Kidney tubule cell (primary cell): ENCODE results near the gene SLC35E3.
"Not testable (repeated sequence)": the region's sequence is repeated elsewhere in the genome, so short reads cannot be mapped to it uniquely, and the experiment has no call there.

Experiments
- DNase-seq: peaks from one replicate; pipeline ENCODE4 v3.0.0-alpha.2; 2018; ENCODE audit warnings: low spot score

SLC35E3 gene

DNA sequence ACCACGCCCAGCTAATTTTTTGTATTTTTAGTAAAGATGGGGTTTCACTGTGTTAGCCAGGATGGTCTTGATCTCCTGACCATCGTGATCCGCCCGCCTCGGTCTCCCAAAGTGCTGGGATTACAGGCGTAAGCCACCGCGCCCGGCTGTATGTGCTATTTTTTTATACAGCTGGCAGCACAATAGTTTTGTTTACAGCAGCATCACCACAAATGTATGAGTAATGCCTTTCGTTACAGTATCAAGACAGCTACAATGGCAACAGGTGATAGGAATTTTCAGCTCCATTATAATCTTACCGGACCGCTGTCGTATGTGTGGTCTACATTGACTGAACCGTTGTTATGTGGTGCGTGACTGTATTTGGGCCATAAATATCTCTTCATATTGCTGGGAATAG, 50.4 kb downstream of the SLC35E3 start:
- no peak for DNase-seq

GRCh38 chr12:68798882-68799234, 52.9 kb downstream of the SLC35E3 start:
- no peak for DNase-seq

DNA sequence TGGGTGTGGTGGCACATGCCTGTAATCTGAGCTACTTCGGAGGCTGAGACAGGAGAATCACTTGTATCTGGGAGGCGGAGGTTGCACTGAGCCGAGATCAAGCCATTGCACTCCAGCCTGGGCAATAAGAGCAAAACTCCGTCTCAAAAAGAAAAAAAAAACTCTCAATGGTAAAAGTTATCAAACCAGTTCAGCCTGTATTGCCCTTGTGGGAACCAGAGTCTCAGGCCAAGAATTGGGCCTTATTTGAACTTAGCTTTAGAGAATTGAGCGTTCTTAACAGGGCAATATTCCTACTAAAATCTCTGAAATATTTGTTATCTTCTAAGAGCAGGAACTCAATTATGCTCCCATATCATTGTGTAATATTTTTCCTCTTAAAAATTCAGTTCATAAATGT, 54.3 kb downstream of the SLC35E3 start:
- no peak for DNase-seq

GRCh38 chr12:68801124-68801523, 55.1 kb downstream of the SLC35E3 start:
- DNase-seq = not testable (repeated sequence)

DNA sequence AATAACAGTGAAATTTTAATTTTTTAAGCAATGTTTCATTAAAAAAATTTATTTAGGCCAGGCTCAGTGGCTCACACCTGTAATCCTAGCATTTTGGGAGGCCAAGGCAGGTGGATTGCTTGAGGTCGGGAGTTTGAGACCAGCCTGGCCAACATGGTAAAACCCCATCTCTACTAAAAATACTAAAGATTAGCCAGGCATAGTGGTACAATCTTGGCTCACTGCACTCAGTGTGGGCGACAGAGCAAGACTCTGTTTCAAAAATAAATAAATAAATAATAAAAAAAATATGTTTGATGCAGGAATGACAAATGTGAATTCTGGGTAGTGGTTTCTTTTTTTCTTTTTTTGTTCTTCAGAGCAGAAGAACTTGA, 56.4 kb downstream of the SLC35E3 start:
- not testable (repeated sequence) for DNase-seq

DNA sequence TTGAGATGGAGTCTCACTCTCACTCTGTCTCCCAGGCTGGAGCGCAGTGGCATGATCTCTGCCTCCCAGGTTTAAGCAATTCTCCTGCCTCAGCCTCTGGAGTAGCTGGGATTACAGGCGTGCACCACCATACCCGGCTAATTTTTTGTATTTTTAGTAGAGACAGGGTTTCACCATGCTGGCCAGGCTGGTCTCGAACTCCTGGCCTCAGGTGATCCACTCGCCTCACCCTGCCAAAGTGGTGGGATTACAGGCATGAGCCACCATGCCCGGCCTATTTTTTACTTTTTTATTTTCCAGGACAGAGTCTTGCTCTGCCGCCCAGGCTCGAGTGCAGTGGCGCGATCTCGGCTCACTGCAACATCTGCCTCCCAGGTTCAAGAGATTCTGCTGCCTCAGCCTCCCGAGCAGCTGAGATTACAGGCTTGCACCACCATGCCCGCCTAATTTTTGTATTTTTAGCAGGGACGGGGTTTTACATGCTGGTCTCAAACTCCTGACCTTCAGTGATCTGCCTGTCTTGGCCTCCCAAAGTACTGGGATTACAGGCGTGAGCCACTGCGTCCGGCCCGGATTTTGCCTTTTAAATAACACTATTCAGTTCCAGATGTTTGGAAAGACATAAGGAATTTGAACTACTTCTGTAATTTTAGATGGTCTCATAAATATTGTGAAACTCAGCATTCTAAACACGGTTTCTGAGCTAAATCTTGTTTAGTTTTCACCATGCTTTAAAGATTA, 57.1 kb downstream of the SLC35E3 start:
- not testable (repeated sequence) for DNase-seq

GRCh38 chr12:68803948-68804656, 58.1 kb downstream of the SLC35E3 start:
- no peak for DNase-seq

GRCh38 chr12:68804657-68805591, 58.9 kb downstream of the SLC35E3 start:
- no peak for DNase-seq

GRCh38 chr12:68805592-68806120, 59.7 kb downstream of the SLC35E3 start:
- no peak for DNase-seq

DNA sequence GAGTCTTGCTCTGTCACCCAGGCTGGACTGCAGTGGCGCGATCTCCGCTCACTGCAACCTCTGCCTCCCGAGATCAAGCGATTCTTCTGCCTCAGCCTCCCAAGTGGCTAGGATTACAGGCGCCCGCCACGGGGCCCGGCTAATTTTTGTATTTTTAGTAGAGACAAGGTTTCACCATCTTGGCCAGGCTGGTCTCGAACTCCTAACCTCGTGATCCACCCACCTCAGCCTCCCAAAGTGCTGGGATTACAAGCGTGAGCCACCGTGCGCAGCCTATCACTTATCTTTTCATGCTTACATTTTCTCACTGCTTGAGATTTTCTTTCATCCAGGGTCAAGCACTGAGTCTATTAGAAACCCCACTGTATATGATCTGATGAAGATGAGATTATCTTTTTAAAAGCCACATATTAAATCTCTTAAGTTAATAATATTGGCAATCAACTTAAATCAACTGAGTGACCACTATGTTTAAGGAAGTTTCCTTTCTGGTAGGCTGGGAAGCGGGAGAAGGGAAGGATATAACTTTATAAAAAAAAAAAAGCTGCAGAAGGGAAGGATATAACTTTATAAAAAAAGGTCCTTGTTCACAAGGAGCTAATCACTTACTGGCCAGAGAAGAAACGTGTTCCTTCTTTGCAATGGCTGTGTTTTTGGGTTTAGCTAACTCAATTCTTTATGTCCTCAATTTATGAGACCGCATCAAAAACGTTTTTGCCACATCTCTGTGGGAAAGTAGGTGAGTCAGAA, 60.7 kb downstream of the SLC35E3 start:
- DNase-seq = no peak

- not testable (repeated sequence) for DNase-seq
Observed at GRCh38 chr12:68807274-68807575, 61.2 kb downstream of the SLC35E3 start.

DNA sequence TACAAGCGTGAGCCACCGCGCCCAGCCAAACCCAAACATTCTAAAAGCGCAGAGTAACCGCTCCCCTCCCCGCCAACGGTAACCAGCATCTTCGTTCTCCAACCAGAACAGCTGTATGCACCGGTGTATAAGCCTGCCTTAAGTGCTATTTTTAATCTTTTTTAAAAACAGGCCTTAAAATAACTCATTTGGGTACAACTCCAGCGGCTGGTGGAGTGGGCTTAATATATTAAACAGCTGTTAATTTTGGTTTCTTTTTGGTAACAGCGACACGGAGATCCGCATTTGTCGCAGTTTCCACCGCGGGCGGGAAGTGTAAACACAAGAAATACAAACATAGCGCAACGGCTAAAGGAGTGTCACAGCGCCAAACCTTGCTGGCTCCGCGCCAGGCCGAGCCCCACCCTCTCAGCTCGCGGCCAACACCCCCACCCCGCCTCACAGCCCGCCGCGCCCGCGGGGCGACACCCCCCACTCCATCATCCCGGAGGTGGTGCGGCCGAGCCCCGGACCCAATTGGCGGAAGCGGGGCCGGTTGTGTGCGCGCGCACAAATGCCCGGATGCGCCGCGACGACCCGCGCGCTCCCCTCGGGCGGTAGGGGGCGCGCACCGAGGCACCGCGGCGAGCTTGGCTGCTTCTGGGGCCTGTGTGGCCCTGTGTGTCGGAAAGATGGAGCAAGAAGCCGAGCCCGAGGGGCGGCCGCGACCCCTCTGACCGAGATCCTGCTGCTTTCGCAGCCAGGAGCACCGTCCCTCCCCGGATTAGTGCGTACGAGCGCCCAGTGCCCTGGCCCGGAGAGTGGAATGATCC, 61.8 kb downstream of the SLC35E3 start, which contains the start of gene MDM2:
MDM2 (plus strand) TSS at position 602 of the 812 bp plus-strand sequence. CDS start 301 bp downstream, outside the sequence.
- DNase-seq = peak; percentile 91

DNA sequence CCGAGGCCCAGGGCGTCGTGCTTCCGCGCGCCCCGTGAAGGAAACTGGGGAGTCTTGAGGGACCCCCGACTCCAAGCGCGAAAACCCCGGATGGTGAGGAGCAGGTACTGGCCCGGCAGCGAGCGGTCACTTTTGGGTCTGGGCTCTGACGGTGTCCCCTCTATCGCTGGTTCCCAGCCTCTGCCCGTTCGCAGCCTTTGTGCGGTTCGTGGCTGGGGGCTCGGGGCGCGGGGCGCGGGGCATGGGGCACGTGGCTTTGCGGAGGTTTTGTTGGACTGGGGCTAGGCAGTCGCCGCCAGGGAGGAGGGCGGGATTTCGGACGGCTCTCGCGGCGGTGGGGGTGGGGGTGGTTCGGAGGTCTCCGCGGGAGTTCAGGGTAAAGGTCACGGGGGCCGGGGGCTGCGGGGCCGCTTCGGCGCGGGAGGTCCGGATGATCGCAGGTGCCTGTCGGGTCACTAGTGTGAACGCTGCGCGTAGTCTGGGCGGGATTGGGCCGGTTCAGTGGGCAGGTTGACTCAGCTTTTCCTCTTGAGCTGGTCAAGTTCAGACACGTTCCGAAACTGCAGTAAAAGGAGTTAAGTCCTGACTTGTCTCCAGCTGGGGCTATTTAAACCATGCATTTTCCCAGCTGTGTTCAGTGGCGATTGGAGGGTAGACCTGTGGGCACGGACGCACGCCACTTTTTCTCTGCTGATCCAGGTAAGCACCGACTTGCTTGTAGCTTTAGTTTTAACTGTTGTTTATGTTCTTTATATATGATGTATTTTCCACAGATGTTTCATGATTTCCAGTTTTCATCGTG, 62.6 kb downstream of the SLC35E3 start:
- peak; percentile 96 for DNase-seq

- DNase-seq = no peak
Observed at GRCh38 chr12:68809190-68810026, 63.4 kb downstream of the SLC35E3 start.

GRCh38 chr12:68810027-68810389, 64.0 kb downstream of the SLC35E3 start:
- DNase-seq = not testable (repeated sequence)

- DNase-seq = not testable (repeated sequence)
Observed at GRCh38 chr12:68811573-68811972, 65.6 kb downstream of the SLC35E3 start.

GRCh38 chr12:68812553-68813241, 66.7 kb downstream of the SLC35E3 start:
- no peak for DNase-seq

- no peak for DNase-seq
Observed at GRCh38 chr12:68813242-68813593, 67.2 kb downstream of the SLC35E3 start.
